ENCODE data around the gene TMEM11.

GRCh38 chr17:21167303-21167702 lies 46.7 kb downstream of the TMEM11 start:
- no peak for TF ChIP-seq POLR2A (IDR thresholded peaks at IDR 0.05)
- TF ChIP-seq, protein P1, sequence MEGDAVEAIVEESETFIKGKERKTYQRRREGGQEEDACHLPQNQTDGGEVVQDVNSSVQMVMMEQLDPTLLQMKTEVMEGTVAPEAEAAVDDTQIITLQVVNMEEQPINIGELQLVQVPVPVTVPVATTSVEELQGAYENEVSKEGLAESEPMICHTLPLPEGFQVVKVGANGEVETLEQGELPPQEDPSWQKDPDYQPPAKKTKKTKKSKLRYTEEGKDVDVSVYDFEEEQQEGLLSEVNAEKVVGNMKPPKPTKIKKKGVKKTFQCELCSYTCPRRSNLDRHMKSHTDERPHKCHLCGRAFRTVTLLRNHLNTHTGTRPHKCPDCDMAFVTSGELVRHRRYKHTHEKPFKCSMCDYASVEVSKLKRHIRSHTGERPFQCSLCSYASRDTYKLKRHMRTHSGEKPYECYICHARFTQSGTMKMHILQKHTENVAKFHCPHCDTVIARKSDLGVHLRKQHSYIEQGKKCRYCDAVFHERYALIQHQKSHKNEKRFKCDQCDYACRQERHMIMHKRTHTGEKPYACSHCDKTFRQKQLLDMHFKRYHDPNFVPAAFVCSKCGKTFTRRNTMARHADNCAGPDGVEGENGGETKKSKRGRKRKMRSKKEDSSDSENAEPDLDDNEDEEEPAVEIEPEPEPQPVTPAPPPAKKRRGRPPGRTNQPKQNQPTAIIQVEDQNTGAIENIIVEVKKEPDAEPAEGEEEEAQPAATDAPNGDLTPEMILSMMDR (IDR thresholded peaks at IDR 0.05): no peak

All from body of pancreas (tissue), 4 donors.